Measurements from ENCODE around the gene WFDC2.

Gene WFDC2

DNA sequence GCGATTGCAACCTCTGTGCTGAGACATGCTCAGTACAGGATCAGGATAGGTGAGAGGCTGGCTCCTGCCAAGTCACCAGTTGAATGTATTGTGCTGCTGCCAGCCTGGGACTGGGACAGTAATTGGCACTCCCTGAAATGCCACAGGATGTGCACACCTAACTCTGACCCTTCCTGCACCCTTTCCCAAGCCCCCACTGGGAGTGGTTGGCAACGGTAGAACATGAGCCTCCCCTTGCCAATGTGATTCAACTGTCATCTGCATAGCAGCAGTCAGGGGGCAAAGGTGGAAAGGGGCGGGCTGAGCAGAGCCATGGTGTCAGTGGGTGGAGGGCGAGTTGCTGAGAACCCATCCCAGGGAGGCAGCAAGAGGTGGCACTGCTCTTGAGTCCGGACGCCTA is 30.5 kb downstream of the WFDC2 start:
- TF ChIP-seq, protein P1, sequence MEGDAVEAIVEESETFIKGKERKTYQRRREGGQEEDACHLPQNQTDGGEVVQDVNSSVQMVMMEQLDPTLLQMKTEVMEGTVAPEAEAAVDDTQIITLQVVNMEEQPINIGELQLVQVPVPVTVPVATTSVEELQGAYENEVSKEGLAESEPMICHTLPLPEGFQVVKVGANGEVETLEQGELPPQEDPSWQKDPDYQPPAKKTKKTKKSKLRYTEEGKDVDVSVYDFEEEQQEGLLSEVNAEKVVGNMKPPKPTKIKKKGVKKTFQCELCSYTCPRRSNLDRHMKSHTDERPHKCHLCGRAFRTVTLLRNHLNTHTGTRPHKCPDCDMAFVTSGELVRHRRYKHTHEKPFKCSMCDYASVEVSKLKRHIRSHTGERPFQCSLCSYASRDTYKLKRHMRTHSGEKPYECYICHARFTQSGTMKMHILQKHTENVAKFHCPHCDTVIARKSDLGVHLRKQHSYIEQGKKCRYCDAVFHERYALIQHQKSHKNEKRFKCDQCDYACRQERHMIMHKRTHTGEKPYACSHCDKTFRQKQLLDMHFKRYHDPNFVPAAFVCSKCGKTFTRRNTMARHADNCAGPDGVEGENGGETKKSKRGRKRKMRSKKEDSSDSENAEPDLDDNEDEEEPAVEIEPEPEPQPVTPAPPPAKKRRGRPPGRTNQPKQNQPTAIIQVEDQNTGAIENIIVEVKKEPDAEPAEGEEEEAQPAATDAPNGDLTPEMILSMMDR (IDR thresholded peaks at IDR 0.05; ENCODE audit: extremely low read depth, missing control alignments): no peak
- DNase-seq (ENCODE audit: low spot score): no peak

DNA sequence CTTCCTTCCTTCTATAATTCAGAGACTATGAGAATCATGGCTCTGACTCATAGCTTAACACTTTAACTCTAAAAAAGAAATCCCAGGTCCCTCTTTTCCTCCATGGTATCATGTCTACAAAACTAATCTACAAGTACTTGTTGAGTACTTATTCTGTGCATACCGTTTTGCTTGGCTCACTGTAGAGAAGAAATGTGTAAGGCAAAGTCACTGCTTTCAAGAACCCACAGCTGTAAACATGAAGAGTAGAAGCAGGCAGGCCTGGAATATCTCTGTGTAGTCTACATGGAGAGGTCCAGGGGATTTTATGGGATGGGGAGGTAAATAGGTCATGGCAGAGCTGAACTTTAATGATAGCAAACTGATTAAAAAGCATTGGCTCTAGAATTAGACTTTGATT is 32.0 kb downstream of the WFDC2 start:
- no peak for DNase-seq (ENCODE audit: low spot score)
- TF ChIP-seq, protein P1 (IDR thresholded peaks at IDR 0.05; ENCODE audit: extremely low read depth, missing control alignments): no peak

- TF ChIP-seq, protein P1 (IDR thresholded peaks at IDR 0.05; ENCODE audit: extremely low read depth, missing control alignments): no peak
- DNase-seq (ENCODE audit: low spot score): no peak
These were observed 33.0 kb downstream of the WFDC2 start for GRCh38 chr20:45502561-45502960.

DNA sequence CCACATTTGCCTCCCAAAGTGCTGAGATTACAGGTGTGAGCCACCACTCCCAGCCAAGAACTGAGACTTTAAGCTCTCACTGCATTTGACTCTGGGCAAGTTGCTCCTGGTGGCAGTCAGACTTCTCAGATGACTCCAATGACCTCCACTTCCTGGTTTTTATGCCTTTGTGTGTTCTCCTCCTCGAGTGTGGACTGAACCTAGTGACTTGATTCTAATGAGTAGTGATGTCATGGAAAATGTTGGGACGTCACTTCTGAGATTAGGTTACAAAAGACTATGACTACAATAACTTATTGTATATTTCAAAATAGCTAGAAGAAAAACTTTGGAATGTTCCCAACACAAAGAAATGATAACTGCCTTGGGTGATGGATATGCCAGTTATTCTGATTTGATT is 33.9 kb downstream of the WFDC2 start:
- no peak for DNase-seq (ENCODE audit: low spot score)
- TF ChIP-seq, protein P1 (IDR thresholded peaks at IDR 0.05; ENCODE audit: extremely low read depth, missing control alignments): no peak

DNA sequence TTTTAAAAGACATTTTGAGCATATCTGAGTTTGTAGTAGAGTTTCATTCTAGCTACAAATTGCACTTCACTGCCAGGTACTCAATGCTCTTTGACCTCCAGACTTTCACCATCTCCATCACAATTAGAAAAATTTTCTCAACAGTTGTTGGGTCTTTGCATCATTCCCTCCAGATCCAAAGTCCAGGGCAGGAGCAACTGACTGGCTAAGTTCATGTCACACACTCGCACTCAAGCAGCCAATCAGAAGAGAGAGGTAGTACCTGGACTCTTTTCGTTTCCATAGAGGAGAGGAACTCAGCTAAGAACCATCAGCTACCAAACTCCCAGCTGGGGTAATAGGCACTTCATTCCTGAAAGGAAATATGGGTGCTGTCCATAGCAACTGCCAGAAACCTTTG is 36.8 kb downstream of the WFDC2 start:
- TF ChIP-seq, protein P1 (IDR thresholded peaks at IDR 0.05; ENCODE audit: extremely low read depth, missing control alignments): no peak
- no peak for DNase-seq (ENCODE audit: low spot score)

DNA sequence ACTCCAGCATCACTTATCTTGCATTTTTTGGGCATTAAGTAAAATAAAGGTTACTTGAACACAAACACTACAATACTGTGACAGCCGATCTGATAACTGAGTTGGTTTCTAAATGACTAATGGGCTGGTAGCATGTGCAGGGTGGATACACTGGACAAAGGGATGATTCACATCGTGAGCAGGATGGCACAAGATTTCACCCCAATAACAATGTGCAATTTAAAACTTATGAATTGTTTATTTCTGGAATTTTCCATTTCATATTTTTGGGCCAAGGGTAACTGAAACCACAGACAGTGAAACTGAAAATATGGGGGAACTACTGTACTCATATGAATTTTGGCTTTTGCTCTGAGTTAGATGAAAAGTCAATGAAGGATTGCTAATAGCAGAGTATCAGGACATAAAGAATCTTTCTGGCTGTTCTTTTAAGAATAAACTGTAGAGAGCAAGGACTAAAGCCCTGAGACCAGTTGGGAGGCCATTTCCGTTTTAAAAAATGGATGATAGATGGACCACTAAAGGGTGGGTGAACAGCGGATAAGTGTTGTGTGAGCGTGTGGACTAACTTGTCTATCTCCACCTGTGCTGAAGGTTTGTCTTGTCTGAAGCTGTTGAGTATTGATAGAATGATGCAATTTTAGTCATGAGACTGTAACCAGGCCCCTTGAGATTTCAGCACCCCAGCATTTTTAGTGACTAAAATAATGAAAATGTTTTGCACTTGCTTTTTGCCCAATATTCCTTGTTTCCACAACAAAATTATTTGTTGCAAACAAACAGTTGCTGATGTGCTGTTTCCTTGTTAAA is 37.7 kb downstream of the WFDC2 start:
- no peak for DNase-seq (ENCODE audit: low spot score)

More for the DNA sequence above, 37.7 kb downstream of the WFDC2 start:
- TF ChIP-seq, protein P1 (IDR thresholded peaks at IDR 0.05; ENCODE audit: extremely low read depth, missing control alignments): no peak

All from GM20000 (cell line).